HG02938 (cell line): ENCODE measurements around the gene PDGFC.
"Not testable (repeated sequence)": the region's sequence is repeated elsewhere in the genome, so short reads cannot be mapped to it uniquely, and the experiment has no call there.

ENCODE experiments used
- ATAC-seq: cut with Tn5 transposase; IDR thresholded peaks from one replicate; pipeline ENCODE4 v1.9.1; 2021; ENCODE audit warnings: mild to moderate bottlenecking, moderate library complexity; ENCODE audit not compliant: unreplicated experiment

The PDGFC gene

GRCh38 chr4:156953001-156953400 lies 18.6 kb downstream of the PDGFC start:
- no peak for ATAC-seq

- no peak for ATAC-seq
Observed at GRCh38 chr4:156952078-156952759, 19.4 kb downstream of the PDGFC start.

GRCh38 chr4:156950948-156951347 lies 20.7 kb downstream of the PDGFC start:
- no peak for ATAC-seq

- no peak for ATAC-seq
Observed at GRCh38 chr4:156950090-156950489, 21.5 kb downstream of the PDGFC start.

GRCh38 chr4:156949373-156949814 lies 22.2 kb downstream of the PDGFC start:
- ATAC-seq = no peak

GRCh38 chr4:156948738-156949137 lies 22.9 kb downstream of the PDGFC start:
- ATAC-seq = no peak

- ATAC-seq = no peak
Observed at GRCh38 chr4:156948133-156948532, 23.5 kb downstream of the PDGFC start.

GRCh38 chr4:156946516-156947424 lies 24.8 kb downstream of the PDGFC start:
- no peak for ATAC-seq

- ATAC-seq = no peak
Observed at GRCh38 chr4:156945532-156945931, 26.1 kb downstream of the PDGFC start.

- no peak for ATAC-seq
Observed at GRCh38 chr4:156942991-156943390, 28.6 kb downstream of the PDGFC start.

GRCh38 chr4:156941940-156942548 lies 29.6 kb downstream of the PDGFC start:
- no peak for ATAC-seq

- ATAC-seq = no peak
Observed at GRCh38 chr4:156939801-156940200, 31.8 kb downstream of the PDGFC start.

- no peak for ATAC-seq
Observed at GRCh38 chr4:156939139-156939538, 32.5 kb downstream of the PDGFC start.

GRCh38 chr4:156934259-156934635 lies 37.4 kb downstream of the PDGFC start:
- ATAC-seq = no peak

- no peak for ATAC-seq
Observed at GRCh38 chr4:156933633-156934258, 37.9 kb downstream of the PDGFC start.

GRCh38 chr4:156932360-156932759 lies 39.2 kb downstream of the PDGFC start:
- ATAC-seq = not testable (repeated sequence)

- ATAC-seq = no peak
Observed at GRCh38 chr4:156931267-156931666, 40.3 kb downstream of the PDGFC start.

- no peak for ATAC-seq
Observed at GRCh38 chr4:156929386-156930105, 42.1 kb downstream of the PDGFC start.

- no peak for ATAC-seq
Observed at GRCh38 chr4:156924774-156925315, 46.8 kb downstream of the PDGFC start.

GRCh38 chr4:156923525-156923924 lies 48.1 kb downstream of the PDGFC start:
- no peak for ATAC-seq
